HG02970 (cell line): ENCODE measurements around the gene AATK.

Experiments
- ATAC-seq: cut with Tn5 transposase; IDR thresholded peaks from one replicate; pipeline ENCODE4 v1.9.1; 2021; ENCODE audit warnings: mild to moderate bottlenecking, moderate library complexity, moderate number of reproducible peaks; ENCODE audit not compliant: unreplicated experiment, low FRiP score

AATK gene

GRCh38 chr17:81196505-81197408 lies 30.7 kb upstream of the AATK start:
- ATAC-seq = no peak

- no peak for ATAC-seq
Measured at GRCh38 chr17:81195941-81196495, 30.0 kb upstream of the AATK start.

GRCh38 chr17:81194941-81195901 lies 29.2 kb upstream of the AATK start:
- no peak for ATAC-seq

GRCh38 chr17:81194225-81194760 lies 28.3 kb upstream of the AATK start:
- ATAC-seq = no peak

- no peak for ATAC-seq
Measured at GRCh38 chr17:81193470-81194224, 27.6 kb upstream of the AATK start.

- no peak for ATAC-seq
Measured at GRCh38 chr17:81193051-81193410, 27.0 kb upstream of the AATK start.

DNA sequence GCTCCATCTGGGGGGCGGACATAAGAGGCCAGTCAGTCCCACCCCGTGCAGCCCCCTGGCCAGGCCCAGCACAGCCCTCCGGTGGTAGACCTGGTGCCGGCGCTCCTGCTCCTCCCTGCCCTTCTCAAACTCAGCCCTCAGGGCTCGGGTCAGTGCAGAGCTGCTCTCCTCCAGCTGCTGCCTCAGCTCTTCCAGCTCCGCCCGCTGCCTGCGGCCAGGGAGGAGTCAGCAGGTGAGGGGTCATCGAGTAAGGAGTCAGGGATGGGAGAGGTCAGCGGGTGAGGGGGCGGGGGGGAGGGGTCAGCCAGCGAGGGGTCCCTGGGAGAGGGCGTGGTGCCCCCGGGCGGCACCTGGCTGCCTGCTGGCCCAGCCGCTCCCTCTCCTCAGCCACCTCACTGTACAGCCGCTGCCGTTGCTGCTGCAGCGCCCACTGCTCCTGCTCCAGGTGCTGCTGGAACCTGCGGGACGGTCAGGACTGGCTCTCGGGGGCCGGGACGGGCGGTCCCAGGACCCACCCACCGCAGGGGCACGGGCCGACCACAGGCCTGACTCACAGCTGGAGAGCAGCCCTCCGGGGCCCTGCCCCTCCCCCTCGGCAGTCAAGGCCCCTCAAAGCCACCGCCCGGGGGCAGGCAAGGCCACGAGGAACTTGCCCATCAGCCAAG lies 26.5 kb upstream of the AATK start:
- no peak for ATAC-seq

GRCh38 chr17:81191646-81192045 lies 25.6 kb upstream of the AATK start:
- no peak for ATAC-seq

DNA sequence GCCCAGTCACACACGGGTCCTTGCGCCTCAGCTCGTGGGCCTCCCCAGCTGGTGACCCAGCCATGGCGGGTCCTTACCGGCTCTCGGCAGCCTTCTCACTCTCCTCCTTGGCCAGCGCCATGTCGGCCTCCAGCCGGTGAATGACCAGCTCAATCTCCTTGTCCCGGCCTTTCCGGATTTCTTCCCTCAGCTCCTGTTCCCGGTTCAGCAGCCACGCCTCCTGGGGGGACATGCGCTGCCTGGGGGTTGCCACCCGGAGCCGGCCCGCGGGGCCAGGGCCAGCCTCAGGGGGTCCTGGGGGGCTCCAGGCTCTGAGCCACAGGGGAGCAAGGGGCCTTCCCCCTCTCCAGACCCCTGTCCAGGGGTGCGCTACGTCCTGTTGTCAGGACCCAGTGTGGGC lies 25.1 kb upstream of the AATK start:
- no peak for ATAC-seq

- ATAC-seq = no peak
Measured at GRCh38 chr17:81190591-81190990, 24.6 kb upstream of the AATK start.

- no peak for ATAC-seq
Measured at GRCh38 chr17:81189670-81190530, 23.9 kb upstream of the AATK start.

GRCh38 chr17:81189016-81189415 lies 23.0 kb upstream of the AATK start:
- no peak for ATAC-seq

DNA sequence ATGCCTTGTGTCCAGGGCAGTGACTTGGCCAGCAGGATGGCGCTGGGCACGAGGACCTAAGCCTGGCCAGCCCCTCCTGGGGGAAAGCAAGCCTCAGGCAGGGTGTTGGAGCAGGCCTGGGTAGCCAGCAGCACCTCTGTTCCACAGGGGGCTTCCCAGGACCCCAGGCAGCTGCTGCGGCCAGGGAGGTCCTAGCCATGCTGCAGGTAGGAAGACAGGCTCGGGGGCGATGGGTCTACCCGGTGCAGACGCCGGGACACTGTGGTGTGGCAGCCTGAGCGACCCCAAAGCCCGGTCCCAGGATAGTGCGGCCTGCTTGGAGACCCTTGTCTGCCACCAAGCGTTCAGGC lies 22.4 kb upstream of the AATK start:
- ATAC-seq = no peak

DNA sequence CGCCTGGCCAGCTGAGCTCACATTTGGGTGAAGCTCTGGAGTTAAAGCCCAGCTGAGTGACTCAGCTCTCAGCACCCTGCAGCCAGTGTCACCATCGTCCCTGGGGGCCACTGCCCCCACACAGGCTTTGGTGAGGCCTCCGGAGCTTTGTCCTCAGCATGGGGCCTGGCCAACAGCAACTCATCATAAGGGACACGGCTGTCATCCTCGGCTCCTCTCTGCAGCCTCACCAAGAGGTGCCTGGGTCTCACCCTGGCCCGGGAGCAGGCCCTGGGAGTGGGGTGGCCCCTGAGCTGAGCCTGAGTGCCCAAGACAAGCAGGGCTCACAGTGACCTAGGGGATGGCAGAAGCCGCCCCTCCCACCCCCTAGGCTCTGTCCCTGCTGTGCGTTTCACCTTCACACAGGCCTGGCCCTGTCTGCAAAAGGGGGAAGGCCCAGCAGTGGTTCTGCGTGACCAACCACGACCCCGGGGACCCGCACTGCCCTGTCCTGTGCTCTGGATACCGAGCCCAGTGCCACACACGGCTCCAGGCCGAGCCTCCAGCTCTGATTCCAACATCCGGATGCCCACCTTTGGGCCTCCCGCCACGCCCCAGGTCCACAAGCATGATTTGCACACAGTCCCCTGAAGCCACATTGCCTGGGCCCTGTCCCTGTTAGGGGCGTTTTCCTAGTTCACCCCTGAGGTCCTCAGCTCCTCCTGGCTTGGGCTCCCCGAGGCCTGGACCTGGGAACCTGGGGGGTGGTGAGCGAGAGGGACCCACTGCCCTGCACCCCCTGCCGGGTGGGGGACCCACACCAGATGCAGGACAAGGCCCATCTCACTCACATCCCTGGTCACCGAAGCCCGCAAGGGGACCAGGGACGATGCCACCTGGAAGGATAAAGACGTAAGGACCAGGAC lies 21.8 kb upstream of the AATK start:
- ATAC-seq = no peak

DNA sequence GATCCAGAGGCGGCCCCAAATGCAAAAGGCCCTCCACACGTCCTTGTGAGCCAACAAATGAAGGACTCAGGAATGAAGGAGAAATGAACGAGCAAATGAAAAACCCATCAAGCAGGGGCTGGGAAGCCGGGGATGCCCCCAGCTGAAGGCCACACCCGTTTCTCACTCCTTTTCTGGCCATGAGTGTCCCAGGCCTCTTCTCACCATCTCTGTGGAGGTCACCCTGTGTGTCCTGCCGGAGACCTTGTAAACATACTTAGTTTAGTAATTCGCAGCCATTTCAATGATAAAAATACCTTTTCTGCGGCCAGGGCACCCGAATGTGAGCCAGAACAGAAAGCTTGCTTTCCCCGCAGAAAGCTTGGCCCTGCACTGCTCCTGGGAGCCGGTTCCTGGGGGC lies 21.1 kb upstream of the AATK start:
- ATAC-seq = no peak

DNA sequence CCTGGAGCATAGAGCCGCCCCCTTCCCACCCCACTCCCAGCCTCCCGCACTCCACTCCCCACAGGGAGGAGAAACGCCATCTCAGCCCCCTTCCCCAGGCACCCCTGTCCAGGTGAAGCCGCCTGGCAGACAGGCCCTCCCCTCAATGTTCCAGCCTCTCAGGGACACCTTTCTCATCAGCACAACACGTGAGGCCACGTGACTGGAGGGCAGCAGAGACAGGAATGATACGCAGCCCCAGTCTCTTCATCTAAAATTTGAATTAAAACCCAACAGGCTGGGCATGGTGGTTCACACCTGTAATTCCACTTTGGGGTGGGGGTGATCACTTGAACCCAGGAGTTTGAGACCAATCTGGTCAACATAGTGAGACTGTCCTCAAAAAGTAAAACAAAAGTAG lies 20.2 kb upstream of the AATK start:
- ATAC-seq = no peak

DNA sequence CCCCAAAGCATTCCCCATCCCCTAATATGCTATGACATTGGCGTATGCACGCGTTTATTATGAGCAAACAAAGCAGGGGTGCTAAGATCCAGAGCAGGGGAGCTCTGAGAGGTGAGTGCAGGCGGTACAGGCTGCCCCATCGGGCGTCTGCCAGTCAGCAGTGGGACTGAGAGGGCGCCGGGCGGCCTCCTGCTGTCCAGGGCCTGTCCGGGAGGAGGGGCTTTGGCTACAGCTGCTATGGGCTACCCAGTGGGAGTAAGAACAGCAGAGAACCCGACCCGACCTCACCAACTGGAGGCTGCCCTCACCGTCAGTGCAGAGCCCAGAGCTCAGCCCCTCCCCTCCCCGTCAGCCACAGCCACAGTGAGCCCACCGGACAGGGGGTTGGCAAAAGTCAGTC lies 18.5 kb upstream of the AATK start:
- no peak for ATAC-seq

GRCh38 chr17:81183807-81184206 lies 17.8 kb upstream of the AATK start:
- ATAC-seq = no peak
